NCI-H2029 treated with DMSO at 0.1 percent for 48 hours (cell line): ENCODE measurements around the gene SLC35F3.
"Not testable (repeated sequence)": the region's sequence is repeated elsewhere in the genome, so short reads cannot be mapped to it uniquely, and the experiment has no call there.

Experiments
- DNase-seq: peaks from one replicate; lab custom pipeline; 2025; lab: John Stamatoyannopoulos, UW

SLC35F3 gene

DNA sequence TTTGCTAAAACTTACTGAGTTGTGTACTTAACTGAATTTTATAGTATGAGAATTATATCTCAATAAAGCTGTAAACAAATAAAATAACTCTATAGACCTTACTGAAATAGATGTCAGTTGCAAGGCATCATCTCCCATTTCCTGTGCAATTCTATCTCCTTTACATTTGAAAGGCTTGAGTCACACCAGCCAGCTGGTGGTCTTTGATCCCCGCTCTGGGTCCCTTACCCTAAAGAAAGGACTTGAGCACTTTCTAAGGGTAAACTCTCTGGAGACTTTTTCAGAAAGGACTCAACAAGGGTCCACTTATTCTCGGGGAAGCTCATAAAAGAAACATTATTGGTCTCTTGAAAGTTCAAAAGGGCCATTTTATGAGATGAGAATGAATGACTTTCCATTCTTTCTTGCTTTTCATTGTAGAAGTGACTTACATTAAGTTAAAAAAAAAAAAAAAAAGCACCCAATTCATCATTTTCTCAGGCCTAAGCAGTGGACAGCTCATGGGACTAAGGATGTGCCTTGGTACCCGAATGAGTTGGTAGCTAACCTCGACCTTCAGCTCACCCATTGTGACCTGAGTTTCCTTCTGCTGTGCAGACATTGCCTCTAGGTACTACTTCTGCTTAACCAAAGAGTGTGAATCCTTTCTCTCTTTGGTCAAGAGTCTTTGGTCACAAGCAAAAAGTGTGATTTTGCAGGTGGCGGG lies 321.8 kb downstream of the SLC35F3 start:
- DNase-seq: no peak

DNA sequence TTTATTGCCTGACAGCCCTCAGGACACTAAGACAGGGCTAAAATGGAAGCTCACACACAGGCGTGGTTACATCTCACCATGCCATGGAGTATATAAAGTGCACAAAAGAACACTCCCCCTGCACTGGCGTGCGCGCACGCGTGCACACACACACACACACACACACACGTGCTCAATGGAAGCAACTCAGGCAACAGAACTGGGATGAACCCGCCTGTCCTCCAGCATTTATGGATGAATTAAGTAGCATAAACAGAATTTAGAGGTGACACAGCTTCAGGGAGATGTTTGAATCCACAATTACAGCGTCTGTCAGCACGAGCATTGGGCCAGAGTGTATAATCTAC lies 322.3 kb downstream of the SLC35F3 start:
- DNase-seq: no peak

DNA sequence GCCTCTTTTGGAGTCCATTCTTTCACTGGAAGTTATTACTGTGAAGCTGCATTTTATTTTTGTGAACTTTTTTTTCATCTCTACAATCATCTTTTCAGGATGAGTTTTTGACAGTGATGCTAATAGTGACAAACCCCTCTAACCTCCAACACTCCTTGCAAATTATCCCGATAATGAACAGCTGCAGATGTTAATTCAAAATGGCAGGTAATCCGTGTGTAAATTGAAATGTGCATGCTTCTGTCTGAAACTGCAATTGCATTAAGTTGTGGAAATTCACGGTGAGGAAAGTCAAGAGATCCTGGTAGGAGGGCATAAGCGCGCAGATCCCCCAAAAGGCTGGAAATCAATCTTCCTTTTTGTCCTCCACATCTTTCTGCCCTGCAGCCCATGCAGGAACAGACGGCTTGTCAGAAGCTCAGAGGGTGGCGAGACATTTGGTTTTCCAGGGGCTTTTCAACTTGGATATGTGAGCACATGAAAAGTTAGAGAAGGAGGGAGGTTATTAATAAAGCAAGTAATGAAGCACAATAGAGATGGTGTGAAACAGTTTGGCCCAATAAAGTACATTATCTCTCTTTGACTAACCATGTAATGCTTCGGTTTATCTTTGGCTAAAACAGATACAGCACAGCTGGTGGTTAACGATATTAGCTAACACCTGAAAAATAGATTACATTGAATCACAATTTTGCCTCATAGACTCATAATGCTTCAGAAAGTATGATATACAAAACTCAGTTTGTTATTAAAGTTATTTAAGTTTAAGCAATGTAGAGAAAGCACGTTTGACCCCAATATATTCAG lies 325.3 kb downstream of the SLC35F3 start:
- no peak for DNase-seq

DNA sequence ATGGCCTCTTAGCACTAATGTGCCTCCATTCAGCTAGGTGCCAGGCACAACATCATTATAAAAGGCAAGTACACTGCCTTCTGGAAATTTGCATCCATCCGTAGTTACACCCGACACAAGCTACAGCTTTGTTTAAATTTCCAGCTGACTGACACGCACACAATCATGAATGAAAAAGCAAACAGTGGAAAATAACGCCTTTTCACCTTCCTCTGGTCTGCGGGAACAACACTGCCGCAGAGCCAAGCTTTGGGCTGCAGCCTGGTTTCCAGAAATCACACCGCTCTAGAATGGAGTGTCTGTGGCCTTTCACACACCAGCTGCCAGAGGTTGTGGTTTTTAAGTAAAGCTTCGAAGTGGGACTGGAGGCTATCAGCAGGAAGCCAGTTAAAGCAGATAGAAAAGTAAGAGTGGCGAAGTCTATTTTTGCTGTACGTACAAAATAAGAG lies 326.0 kb downstream of the SLC35F3 start:
- DNase-seq: peak; percentile 58

DNA sequence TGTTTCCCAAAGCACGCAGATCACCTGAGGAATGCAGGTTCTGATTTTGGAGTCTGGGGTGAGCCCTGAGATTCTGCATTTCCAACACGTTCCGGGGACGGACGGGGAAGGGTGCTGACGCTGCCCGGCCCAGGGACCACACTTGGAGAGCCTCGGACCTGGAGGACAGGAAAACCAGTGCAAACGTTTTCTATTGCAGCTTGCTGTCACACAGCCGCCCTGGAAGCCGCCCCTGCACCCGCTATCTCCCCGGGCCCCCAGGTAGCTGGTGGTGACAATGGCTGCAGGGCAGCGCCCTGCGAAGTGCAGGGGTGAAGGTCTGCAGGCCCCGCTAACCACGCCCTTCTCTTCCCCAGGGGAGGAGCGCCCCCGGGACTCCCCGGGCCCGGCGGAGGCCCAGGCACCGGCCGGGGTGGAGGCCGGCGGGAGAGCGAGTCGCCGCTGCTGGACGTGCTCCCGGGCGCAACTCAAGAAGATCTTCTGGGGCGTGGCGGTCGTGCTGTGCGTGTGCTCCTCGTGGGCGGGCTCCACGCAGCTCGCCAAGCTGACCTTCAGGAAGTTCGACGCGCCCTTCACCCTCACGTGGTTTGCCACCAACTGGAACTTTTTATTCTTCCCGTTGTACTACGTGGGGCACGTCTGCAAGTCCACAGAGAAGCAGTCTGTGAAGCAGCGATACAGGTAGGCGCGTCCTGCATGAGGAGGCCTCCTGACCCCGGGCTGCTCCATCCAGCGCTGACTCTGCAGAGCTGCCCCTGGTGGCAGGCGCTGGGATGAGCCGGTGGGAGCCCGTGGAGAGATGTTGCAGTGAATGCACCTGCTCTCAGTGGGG lies 326.8 kb downstream of the SLC35F3 start:
- no peak for DNase-seq

DNA sequence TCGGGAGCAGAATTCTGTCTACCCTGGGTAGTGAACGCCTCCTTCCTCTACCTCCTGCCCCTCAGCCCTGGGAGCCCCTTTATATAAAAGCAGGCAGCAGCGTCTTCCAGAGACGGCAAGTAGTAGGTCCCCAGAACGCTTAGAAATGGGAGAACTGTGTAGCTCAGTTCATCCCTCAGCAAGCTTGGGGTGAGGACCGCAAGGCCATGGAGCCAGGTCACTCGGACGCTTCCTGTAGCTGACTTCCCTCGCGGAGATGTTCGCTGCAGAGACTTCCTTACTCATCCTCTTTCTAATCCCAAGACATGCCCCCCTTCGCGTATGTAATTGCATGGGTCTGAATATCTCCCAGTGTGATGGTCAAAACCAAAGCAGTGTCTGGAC lies 327.4 kb downstream of the SLC35F3 start:
- no peak for DNase-seq

DNA sequence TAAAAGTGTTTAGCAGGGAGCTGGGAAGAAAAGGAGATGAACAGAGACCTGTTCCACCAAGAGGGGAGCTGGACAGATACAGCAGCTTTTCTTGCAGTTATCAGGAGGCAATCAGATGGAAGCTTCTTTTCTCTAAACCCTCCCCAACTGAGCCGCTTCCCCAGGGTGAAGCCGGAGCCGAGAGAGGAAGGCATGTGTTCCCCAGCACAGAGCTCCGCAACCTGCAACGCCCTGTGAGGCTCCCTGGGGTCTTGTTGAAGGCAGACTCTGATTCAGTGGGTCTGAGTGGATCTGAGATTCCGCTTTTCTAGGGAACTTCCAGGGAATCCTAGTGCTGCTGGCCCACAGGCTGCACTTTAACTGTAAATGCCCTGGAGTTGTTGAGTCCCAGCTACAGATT lies 329.7 kb downstream of the SLC35F3 start:
- DNase-seq: no peak

DNA sequence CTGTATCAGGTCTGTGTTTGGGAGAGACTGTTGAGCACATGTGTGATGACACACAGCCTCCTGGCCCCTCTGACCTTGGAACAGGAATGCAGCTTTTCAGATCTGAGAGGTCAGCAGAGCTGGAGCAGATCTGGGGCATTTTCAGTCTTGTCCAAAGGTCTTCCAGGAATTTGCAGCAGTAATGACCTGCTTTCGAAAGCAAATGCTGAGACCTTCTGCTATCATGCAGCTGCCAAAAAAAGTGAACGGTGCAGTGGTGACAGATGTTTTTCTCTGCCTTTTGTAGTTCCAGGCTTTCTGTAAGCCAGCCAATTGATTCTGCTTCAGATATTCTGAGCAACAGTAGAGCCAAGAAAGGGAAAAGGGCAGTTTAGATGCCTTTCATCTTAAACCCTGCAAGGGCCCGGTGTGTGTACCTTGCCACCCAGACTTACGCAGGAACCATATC lies 331.0 kb downstream of the SLC35F3 start:
- no peak for DNase-seq

DNA sequence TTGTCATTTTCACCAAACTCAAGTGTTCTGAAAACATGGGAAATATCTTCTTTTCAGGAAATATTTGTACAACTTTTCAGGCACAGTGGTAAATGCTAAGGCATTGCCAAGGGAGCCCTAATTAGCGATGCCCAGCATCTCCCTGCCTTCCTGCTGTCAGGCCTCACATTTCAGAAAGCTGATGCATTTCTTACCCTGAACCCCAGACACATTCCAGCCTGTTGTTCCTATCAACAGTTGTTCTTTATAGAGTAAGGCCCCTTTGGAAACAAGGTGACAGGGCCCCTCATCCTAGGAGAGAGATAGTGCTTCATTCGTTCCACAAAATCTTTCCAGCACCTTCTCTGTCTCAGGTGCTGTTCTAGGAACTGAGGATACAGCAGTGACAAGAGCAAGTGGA lies 332.9 kb downstream of the SLC35F3 start:
- DNase-seq: no peak

DNA sequence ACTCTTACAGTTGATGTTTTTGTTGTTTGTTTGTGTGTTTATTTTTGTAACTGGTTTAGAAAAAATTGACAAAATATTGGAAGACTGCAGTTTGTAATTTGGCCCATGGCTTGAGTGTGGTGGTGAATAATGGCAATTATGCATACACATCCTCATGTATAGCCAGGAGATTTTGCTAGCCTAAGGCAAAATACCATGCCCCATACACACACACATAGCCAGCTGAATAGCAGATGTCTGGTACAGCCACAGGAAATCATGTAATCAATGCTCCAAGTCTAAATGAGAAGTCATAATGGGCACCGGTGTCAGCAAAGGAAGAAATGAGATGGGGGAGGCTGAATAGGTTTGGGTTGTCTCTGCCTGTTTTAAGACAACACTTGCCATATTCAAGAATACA lies 333.6 kb downstream of the SLC35F3 start:
- DNase-seq: no peak

DNA sequence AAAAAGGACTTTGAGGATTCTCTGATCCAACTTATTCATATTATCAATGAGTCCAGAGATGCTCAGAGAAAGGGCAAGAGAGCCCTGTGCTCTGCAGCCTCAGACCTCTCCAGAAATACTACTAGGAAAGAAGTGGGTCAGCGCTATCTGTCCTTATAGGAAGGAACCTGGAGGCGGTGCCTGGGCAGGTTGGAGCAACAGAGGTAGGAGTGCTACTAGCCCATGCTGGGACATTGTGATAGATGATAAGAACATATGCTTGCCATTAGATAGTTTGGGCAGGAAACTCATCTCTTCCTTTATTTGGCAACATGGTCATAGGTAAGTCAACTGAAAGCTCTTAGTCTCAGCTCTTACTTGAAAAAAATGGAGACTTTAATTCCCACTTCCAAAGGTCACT lies 335.0 kb downstream of the SLC35F3 start:
- no peak for DNase-seq

DNA sequence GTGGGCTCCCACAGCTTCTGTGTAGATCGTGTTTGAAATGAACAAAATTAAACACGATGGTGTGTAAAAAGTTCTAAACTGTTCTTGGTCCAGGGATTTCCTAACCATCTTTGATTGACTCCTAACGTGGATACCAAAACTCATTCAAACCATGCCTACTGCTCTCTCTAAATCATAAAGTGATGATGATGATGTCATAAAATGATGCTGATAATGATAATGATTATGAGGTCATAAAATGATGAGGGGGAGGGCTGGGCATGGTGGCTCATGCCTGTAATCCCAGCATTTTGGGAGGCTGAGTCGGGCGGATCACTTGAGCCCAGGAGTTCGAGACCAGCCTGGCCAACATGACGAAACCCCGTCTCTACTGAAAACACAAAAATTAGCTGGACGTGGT lies 335.5 kb downstream of the SLC35F3 start:
- DNase-seq: no peak

DNA sequence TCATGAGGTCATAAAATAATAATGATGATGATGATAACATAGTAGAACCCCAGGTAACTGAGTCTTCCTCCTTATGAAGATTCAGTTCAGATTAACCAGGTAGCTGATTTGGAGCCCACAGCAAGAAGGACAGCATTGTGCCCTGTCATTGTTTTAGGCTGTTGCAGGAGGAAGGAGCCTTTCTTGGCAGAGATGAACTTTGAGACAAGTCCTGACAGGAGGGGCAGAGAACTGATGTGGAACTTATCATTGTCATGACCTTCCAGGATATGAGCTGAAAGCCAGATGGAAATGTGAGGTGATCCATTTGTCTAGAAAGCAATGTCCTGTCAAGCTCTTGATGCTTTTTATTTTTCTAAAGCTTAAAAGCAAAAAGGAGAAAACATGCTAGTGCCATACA lies 336.2 kb downstream of the SLC35F3 start:
- no peak for DNase-seq

DNA sequence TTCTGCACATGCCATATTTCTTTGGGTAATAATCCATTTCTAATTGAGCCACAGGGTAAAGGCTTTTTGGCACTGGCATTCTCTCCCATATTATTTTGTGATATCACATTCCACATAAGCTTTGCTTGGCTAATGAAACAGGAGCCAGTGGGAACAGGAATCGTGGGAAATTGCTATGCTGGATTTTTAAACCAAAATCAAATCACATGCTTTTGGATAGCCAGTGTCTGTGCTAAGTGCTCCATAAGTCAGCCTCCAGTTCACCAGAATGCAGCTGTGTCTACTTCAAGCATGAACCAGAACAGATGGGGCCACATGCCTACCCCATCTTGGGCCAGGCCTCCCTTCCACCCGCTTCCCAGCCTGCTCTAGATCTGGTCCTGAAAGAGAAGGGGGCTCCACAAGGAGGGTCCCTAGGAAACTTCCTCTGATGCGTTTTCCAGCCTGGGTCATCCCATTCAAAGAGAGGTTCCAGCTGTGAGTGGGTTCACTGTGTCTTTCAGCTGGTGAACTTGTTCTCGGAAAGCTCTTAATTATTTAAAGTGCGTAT lies 337.5 kb downstream of the SLC35F3 start:
- no peak for DNase-seq

DNA sequence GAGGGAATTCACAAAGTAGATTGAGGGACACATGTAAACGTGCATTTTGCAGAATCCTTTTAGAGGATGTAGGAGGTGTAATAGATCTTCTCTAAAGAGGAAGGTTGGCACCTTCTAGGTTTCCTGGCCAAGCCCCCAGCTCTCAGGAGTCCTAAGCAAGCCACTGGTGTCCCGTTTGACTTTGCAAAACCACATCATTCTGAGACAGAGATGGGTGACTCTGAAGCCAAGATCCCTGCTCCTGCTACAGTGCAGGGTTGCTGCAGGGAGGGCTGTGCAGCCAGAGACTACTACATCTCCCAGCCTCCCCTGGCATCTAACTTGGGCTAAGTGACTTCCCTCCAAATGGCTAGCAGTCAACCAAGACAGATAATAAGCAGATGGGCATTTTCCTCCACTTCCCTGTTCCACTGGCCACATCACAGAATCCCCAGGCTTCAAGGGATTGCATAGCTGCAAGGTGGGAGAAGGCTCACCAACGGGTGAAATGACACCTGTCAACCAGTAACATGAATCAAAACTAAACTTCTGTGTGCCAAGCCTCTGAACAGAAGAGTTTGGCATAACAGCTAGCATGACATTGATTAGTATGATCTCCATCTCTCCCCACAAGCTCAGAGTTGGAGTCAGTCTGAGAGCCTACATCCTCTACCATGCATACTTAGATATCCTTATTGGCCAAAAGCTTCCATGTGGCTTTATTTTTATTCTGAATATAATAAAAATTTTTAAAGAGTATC lies 339.2 kb downstream of the SLC35F3 start:
- DNase-seq: no peak

DNA sequence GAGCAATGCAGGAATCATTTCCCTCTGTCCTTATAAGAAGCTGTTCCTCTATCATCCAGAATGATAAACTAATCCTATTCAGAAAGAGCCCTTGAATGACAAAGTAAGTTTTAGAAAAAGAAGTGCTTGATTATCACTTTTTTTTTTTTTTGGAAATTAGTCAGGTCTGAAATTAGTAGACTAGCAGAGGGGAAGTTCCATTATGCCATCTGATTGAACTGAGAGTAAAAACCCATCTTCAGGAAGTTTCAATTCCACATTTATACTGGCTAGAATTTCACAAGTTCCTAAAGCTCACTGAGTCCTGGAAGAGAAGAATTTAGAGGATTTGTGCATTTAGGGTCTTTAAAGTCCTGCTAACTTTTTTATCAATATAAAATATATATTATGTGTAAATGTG lies 340.0 kb downstream of the SLC35F3 start:
- no peak for DNase-seq

DNA sequence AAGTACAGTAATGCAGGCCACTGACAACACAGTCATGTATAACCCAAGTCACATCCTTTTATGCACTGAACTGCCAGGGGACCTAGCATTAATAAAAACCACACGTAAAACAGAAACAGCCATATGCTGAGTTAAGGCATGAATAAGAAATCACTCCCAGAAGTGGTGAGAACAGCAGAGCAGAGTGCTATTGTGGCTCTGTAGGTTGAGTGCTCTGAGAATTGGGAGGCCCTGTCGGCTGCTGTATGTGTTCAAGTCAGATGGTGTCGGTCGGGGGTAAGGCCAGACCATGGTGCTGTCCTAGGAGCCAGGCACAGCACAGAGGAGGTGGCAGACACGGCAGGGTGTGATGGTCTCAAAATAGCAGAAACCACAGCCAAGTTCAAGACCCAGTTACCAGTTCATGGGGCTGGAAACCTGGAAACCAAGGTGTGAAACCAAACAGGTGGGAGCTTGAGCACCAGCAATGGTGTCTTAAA lies 342.2 kb downstream of the SLC35F3 start:
- no peak for DNase-seq

DNA sequence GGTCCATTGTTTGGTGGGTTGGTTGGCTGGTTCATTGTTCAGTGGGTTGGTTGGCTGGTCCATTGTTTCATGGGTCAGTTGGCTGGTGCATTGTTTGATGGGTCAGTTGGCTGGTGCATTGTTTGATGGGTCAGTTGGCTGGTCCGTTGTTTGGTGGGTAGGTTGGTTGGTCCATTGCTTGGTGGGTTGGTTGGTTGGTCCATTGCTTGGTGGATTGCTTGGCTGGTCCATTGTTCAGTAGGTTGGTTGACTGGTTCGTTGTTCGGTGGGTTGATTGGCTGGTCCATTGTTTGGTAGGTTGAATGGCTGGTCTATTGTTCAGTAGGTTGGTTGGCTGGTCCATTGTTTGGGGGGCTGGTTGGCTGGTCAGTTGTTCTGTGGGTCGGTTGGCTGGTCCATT lies 343.3 kb downstream of the SLC35F3 start:
- not testable (repeated sequence) for DNase-seq

DNA sequence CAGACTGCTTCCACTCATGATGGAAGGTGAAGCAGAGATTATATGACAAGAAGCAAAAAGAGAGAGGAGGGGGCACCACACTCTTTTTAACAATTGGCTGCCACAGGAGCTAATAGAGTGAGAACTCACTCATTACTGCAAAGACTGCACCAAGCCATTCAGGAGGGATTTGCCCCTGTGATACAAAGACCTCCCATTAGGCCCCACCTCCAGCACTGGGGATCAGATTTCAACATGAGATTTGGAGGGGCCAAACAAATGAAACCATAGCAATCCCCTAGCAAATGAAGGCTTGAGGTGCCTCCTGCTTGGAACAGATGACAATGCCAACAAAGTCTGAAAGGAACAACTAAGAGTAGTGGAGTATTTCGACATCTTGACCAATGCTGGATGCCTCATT lies 346.3 kb downstream of the SLC35F3 start:
- no peak for DNase-seq

DNA sequence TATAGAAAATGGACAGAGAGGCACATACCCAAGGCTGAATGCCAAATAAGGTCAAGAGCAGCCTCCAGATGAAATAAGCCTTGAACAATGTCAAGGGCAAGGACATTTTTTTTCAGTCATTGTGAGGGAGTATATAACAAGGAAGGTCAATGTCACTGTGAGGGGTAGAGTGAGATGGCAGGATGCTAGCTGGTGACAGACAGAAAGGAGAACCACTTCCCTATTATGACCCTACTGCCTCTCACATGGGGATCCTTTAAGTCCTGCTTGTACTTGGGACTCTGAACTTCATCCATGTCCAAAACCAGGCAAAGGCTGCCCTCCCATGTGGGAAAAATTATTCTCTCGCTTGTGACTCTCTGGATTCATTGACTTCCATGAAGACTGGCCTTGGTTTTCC lies 349.3 kb downstream of the SLC35F3 start:
- no peak for DNase-seq

DNA sequence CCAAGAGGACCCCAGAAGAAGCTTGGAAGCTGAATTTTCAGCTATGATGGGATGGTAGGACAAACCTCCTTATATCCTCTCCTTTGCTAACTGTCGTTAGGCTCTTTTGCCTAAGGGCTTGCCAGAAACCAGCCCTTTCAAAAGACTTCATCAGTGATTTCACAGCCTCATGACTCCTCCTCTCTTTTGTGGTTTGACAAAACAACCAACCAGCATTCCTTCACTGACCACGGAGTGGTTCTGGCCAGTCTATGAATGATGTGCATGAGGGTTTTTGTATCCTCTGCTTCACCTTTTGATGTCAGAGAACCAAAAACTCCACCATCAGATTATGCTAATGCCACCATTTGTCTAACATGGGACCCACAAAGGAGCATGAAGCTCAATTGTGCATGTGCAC lies 351.9 kb downstream of the SLC35F3 start:
- no peak for DNase-seq

DNA sequence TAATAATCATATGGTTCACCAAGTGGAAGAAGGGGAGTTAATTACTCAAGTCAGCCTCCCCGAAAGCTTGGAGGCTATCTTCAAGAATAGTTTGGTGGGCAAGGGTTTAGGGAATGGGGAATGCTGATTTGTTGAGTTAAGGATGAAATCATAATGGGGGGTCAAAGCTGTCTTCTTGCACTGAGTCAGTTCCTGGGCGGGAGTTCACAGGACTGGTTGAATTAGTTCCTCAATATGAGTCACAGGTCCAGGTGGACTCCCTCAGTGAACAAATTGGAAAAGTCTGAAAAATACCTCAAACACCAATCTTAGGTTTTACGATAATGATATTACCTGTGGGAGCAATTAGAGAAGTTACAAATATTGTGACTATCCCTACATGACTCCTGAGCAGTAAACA lies 353.6 kb downstream of the SLC35F3 start:
- no peak for DNase-seq
